Mesodermal cell (in vitro differentiated cells): Measurements from ENCODE around the gene PER1.

Experiments
- H3K27ac ChIP-seq: 2 replicates; pipeline ENCODE4 v1.7.0; 2013; ENCODE audit warnings: mild to moderate bottlenecking, low read depth, low read length, moderate library complexity; ENCODE audit not compliant: severe bottlenecking
- H3K36me3 ChIP-seq: 2 replicates; pipeline ENCODE4 v1.7.1; 2013; ENCODE audit warnings: mild to moderate bottlenecking, low read length, moderate library complexity; ENCODE audit not compliant: control insufficient read depth, insufficient read depth
- H3K4me1 ChIP-seq: one replicate; pipeline ENCODE4 v1.7.1; 2013; ENCODE audit warnings: mild to moderate bottlenecking, low read length; ENCODE audit not compliant: insufficient read depth, control insufficient read depth, poor library complexity, severe bottlenecking
- H3K4me3 ChIP-seq: 2 replicates; pipeline ENCODE4 v1.7.0; 2013; ENCODE audit warnings: low read length, control low read depth, mild to moderate bottlenecking; ENCODE audit not compliant: insufficient read depth, poor library complexity, severe bottlenecking; ENCODE audit errors: extremely low read depth
- H3K9me3 ChIP-seq: 2 replicates; pipeline ENCODE4 v1.7.1; 2013; ENCODE audit warnings: mild to moderate bottlenecking, low read length, moderate library complexity; ENCODE audit not compliant: control insufficient read depth
- WGBS, 2 experiments: methylation state at CpG; one replicate each; pipeline ENCODE4 v1.1.5; 2013; ENCODE audit warnings: missing lambda C conversion rate in 2 of 2; ENCODE audit not compliant: insufficient coverage in 2 of 2; 5-methylcytosine and 5-hydroxymethylcytosine counted together

The PER1 gene

GRCh38 chr17:8150194-8151119 lies 1.7 kb downstream of the PER1 start:
- Histone ChIP-seq H3K27ac (peak overlapping the region; percentile 41), H3K36me3 (peaks cover 49% of the 10 kb centered on the region), H3K4me1 (peaks cover 31% of the 10 kb centered on the region), H3K4me3 (peak overlapping the region; percentile 70), H3K9me3 (no peaks in the 10 kb centered on the region)
- 86 to 95% methylated on average over 12 to 15 of the region's 18 CpGs for WGBS, 2 experiments

GRCh38 chr17:8149419-8150193 lies 2.6 kb downstream of the PER1 start:
- peaks cover 53% of the 10 kb centered on the region for H3K36me3 ChIP-seq
- no peaks in the 10 kb centered on the region for H3K9me3 ChIP-seq
- no peak overlapping the region for H3K4me3 ChIP-seq
- peaks cover 24% of the 10 kb centered on the region for H3K4me1 ChIP-seq
- WGBS, 2 experiments = 97 to 98% methylated on average over 26 to 28 of the region's 29 CpGs
- H3K27ac ChIP-seq = no peak overlapping the region

DNA sequence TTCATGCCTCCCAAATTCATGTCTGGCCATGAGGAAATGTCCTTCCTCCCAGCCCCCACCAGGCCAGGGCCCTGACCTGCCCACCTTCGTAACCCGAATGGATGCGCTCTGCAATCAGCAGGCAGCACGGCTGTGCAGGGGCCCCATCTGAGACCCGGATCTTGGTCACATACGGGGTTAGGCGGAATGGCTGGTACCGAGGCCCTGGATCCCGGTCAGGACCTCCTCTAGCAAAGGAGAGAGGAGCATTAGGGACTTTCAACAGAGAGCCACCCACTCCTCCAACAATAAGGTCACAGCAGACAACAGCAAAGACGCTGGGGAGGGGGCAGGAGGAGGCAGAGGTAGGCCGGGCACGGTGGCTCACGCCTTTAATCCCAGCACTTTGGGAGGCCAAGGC lies 3.6 kb downstream of the PER1 start:
- no peaks in the 10 kb centered on the region for H3K9me3 ChIP-seq
- H3K4me1 ChIP-seq = peaks cover 16% of the 10 kb centered on the region
- no peak overlapping the region for H3K27ac ChIP-seq
- WGBS, 2 experiments = 98 to 100% methylated on average over 6 to 7 of the region's 13 CpGs
- peaks cover 63% of the 10 kb centered on the region for H3K36me3 ChIP-seq
- H3K4me3 ChIP-seq = no peak overlapping the region

GRCh38 chr17:8147805-8148404 lies 4.3 kb downstream of the PER1 start:
- Histone ChIP-seq H3K9me3 (no peaks in the 10 kb centered on the region), H3K4me3 (no peak overlapping the region), H3K4me1 (peaks cover 10% of the 10 kb centered on the region), H3K27ac (no peak overlapping the region), H3K36me3 (peaks cover 69% of the 10 kb centered on the region)
- WGBS, 2 experiments = 92 to 96% methylated on average over 10 to 13 of the region's 13 CpGs

GRCh38 chr17:8147141-8147804 lies 4.9 kb downstream of the PER1 start:
- Histone ChIP-seq H3K36me3 (peaks cover 75% of the 10 kb centered on the region), H3K4me1 (peaks cover 4% of the 10 kb centered on the region)
- WGBS, 2 experiments = 92 to 96% methylated on average over 20 to 21 of the region's 26 CpGs

DNA sequence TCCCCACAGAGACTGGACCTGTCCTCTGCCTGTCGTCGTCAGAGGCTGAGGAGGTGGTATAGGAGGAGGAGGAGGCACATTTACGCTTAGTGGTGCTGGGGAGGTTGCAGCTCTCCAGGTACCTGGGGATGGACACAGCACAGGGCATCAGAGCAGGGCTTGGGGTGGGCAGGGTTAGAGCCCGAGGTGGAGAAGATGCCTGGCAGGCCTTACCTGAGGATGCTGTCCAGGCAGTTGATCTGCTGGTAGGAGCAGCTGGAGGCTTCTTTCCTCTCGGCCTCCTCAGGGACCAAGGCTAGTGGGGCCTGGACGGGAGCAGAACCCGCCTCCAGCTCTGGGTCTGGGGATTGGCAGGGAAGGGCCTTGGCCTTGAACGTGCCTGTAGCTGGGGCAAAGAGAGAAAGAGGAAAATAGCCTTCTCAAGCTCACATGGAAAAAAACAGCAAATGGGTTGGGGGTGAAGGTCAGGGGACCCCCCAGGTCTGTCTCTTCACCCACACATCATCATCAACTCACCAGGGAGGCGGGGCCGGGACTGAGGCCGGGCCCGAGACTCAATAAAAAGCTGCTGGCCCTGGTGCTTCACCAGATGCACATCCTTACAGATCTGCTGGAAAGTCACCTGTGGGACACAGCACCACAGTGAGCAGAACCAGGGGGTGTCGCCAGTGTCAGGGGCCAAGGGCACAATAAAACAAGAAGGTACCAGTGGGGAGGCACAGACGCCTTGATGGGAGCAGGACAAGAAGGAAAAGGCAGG lies 5.6 kb downstream of the PER1 start:
- peaks cover 4% of the 10 kb centered on the region for H3K4me1 ChIP-seq
- H3K27ac ChIP-seq = no peak overlapping the region
- H3K9me3 ChIP-seq = no peaks in the 10 kb centered on the region
- H3K36me3 ChIP-seq = peaks cover 82% of the 10 kb centered on the region
- 98% methylated on average over 5 to 12 of the region's 14 CpGs for WGBS, 2 experiments
- H3K4me3 ChIP-seq = no peak overlapping the region

More at GRCh38 chr17:8147141-8147804, 4.9 kb downstream of the PER1 start:
- H3K4me3 ChIP-seq = no peak overlapping the region
- H3K27ac ChIP-seq = no peak overlapping the region
- no peaks in the 10 kb centered on the region for H3K9me3 ChIP-seq

- no peaks in the 10 kb centered on the region for H3K9me3 ChIP-seq
- no peak overlapping the region for H3K27ac ChIP-seq
- WGBS, 2 experiments = 100% methylated on average over 4 of the region's 12 CpGs
- peaks cover 88% of the 10 kb centered on the region for H3K36me3 ChIP-seq
- H3K4me1 ChIP-seq = peaks cover 4% of the 10 kb centered on the region
- no peak overlapping the region for H3K4me3 ChIP-seq
Measured at GRCh38 chr17:8145811-8146210, 6.4 kb downstream of the PER1 start.

DNA sequence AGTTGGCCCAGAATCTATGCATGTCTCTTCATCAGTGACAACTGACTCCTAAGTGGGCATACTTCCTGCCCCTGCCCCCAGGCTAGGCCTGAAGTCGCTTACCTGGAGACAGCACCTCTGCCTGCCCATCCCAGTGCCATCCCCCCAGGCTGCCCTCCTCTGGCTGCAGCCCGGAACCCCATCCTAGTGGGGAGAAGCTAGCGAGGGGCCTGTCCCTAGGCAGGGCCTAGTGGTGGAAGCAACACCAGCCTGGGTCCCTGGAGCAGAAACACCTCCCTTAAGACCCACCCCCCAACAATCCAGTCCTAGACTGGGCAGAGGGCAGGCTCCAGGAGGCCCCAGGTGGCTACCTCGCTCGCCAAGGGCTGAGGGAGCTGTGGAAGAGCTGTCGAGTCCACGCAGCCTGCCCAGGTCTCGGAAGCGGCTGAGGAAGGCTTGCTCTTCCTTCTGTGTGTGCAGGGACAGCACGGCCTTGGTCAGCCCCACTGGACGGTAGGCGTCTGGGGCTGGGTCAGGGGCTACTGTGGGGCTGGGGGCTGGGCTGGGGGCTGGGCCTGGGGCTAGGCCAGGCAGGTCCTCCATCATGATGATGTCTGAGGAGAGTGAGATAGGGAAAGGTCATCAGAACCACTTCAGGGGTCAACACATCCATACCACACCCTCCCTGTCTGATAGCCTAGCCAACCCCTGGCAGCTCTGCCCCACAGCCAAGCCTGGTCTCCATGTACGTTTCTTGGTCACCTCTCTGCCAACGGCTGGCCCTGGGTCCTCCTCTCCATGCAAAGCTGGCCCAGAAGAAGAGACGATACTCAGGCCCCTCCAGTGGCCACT lies 7.6 kb downstream of the PER1 start:
- WGBS, 2 experiments = 95% methylated on average over 12 of the region's 15 CpGs
- Histone ChIP-seq H3K4me3 (no peak overlapping the region), H3K27ac (no peak overlapping the region), H3K36me3 (peaks cover 88% of the 10 kb centered on the region), H3K9me3 (no peaks in the 10 kb centered on the region), H3K4me1 (no peaks in the 10 kb centered on the region)

DNA sequence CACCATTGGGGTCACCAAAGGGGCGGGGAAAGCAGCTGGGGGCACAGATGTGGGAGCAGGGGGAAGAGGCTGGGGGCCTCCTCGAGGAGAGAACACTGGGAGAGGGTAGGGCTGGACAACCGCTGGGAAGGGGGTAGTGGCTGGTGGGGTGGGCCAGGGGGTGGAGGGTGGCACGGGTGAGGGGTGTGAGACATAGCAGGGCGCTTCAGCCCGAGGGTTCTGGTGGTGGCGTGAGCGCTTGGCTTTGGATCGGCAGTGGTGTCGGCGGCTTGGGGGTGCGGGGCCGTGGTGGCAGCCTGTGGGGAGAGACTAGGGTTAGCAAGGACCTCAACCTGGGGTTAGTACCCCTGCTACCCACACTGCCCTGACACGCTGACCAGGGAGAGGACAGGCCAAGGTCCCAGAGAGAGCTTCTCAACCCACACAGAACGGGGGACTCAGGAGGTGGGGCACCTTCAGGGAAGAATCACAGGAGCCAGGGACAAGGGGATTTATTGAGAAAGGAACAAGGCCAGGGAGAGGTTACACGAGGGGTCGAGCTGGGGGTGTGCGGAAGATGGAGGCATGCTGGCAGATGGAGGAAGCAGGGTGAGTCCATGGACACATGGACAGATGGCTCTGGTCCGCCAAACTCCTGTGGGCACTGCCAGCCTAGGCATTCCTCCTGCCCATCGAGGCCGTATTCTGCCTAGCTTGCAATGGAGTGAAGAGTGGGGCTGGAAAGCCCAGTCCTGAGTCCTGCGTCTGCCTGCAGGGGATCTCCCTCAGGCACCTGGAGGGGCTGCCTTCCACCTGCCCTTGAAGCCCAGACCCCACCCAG lies 8.4 kb downstream of the PER1 start:
- WGBS, 2 experiments = 98 to 99% methylated on average over 16 to 19 of the region's 22 CpGs
- Histone ChIP-seq H3K27ac (no peak overlapping the region), H3K9me3 (no peaks in the 10 kb centered on the region), H3K4me3 (no peak overlapping the region), H3K36me3 (peaks cover 82% of the 10 kb centered on the region), H3K4me1 (no peaks in the 10 kb centered on the region)
